HG03342 (cell line): ENCODE measurements around the gene DHRSX.

Source experiments
- ATAC-seq: cut with Tn5 transposase; IDR thresholded peaks from one replicate; pipeline ENCODE4 v1.9.1; 2021; ENCODE audit warnings: mild to moderate bottlenecking, moderate library complexity; ENCODE audit not compliant: unreplicated experiment

Gene DHRSX

DNA sequence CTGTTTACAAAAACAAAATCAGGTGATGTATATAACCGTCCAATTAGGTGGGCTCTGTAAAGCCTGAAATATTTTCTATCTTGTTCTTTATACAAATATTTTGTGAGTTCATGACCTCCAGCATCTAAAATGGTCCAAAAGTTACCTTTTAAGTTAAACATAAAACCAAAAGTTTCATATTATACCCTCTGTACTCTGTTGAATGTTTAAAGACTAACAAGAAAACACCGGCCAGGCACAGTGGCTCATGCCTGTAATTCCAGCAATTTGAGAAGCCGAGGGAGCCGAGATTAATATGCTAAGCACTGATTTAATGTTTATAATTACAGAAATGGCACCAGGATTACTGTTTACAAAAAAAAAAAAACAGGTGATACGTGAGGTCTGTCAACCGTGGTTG is 328.4 kb downstream of the DHRSX start:
- ATAC-seq: no peak
